HG03378 (cell line): ENCODE measurements around the gene CCRL2.

Source experiments
- ATAC-seq: cut with Tn5 transposase; IDR thresholded peaks from one replicate; pipeline ENCODE4 v1.9.1; 2021; ENCODE audit warnings: mild to moderate bottlenecking, moderate library complexity; ENCODE audit not compliant: unreplicated experiment

Gene CCRL2

GRCh38 chr3:46455231-46456115 is 48.4 kb downstream of the CCRL2 start:
- no peak for ATAC-seq

GRCh38 chr3:46456118-46456517 is 49.1 kb downstream of the CCRL2 start:
- ATAC-seq, result no peak
